Mesothelial cell of epicardium (in vitro differentiated cells): ENCODE results near the gene PTPRF. TPM values are rescaled to one million over a fixed set of nuclear protein-coding genes. Genes with fewer than 3 reads are reported as not detected.

ENCODE experiments used
- DNase-seq, 2 experiments: peaks; one replicate each; pipeline ENCODE4 v3.0.0; 2021; ENCODE audit warnings: low spot score in 2 of 2; ENCODE audit not compliant: unreplicated experiment in 2 of 2
- H3K27ac Mint-ChIP-seq: 2 replicates; pipeline ENCODE4 v1.8.0; 2021; ENCODE audit warnings: mixed read lengths
- H3K27me3 Mint-ChIP-seq: 2 replicates; pipeline ENCODE4 v1.8.0; 2021; ENCODE audit warnings: low read depth, mixed read lengths
- H3K36me3 Mint-ChIP-seq: 2 replicates; pipeline ENCODE4 v1.8.0; 2021; ENCODE audit warnings: mixed read lengths
- H3K4me1 Mint-ChIP-seq: 2 replicates; pipeline ENCODE4 v1.8.0; 2021; ENCODE audit warnings: mixed read lengths
- H3K4me3 Mint-ChIP-seq: 2 replicates; pipeline ENCODE4 v1.8.0; 2021; ENCODE audit warnings: mild to moderate bottlenecking, moderate library complexity, mixed read lengths
- H3K9me3 Mint-ChIP-seq: 2 replicates; pipeline ENCODE4 v1.8.0; 2021; ENCODE audit warnings: mixed read lengths
- total RNA-seq: library from RNA; stranded (reverse); gene quantifications from 3 replicates; pipeline ENCODE4 v1.2.1, GENCODE V29; 2021
- TF ChIP-seq, protein P1 (sequence below): fragments of 200-600 bp; sonication (generic); IDR thresholded peaks from one replicate; pipeline ENCODE4 v1.5.0; 2021; ENCODE audit warnings: antibody characterized with exemption; ENCODE audit not compliant: unreplicated experiment

Gene PTPRF
- total RNA-seq, 1 donor from 2014 or later: 464 TPM

DNA sequence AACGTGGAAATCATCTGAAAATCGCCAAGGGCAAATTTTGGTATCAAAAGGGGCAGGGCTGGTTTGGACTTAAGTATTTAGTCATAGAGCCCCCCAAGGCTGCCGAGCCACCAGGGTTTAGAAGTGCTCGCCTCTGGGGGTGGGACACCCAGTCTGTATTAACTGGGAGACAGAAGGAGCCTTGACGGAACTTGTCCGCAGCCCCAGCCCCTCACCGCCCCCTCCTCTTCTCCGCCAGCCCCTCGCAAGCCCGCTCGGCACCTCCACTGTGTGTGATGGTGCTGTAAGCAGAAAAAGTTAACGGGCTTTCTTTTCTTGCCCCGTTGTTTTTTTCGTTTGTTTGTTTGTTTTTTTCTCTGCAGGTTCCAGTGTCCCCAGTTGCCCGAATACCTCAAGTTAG is 81.7 kb downstream of the PTPRF start:
- Mint-ChIP-seq H3K4me1 (peaks cover 2% of the 10 kb centered on the region), H3K27ac (no peak overlapping the region), H3K4me3 (no peak overlapping the region), H3K27me3 (no peaks in the 10 kb centered on the region), H3K9me3 (no peaks in the 10 kb centered on the region), H3K36me3 (peaks cover 39% of the 10 kb centered on the region)
- TF ChIP-seq, protein P1, sequence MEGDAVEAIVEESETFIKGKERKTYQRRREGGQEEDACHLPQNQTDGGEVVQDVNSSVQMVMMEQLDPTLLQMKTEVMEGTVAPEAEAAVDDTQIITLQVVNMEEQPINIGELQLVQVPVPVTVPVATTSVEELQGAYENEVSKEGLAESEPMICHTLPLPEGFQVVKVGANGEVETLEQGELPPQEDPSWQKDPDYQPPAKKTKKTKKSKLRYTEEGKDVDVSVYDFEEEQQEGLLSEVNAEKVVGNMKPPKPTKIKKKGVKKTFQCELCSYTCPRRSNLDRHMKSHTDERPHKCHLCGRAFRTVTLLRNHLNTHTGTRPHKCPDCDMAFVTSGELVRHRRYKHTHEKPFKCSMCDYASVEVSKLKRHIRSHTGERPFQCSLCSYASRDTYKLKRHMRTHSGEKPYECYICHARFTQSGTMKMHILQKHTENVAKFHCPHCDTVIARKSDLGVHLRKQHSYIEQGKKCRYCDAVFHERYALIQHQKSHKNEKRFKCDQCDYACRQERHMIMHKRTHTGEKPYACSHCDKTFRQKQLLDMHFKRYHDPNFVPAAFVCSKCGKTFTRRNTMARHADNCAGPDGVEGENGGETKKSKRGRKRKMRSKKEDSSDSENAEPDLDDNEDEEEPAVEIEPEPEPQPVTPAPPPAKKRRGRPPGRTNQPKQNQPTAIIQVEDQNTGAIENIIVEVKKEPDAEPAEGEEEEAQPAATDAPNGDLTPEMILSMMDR: no peak
- DNase-seq: no peak

DNA sequence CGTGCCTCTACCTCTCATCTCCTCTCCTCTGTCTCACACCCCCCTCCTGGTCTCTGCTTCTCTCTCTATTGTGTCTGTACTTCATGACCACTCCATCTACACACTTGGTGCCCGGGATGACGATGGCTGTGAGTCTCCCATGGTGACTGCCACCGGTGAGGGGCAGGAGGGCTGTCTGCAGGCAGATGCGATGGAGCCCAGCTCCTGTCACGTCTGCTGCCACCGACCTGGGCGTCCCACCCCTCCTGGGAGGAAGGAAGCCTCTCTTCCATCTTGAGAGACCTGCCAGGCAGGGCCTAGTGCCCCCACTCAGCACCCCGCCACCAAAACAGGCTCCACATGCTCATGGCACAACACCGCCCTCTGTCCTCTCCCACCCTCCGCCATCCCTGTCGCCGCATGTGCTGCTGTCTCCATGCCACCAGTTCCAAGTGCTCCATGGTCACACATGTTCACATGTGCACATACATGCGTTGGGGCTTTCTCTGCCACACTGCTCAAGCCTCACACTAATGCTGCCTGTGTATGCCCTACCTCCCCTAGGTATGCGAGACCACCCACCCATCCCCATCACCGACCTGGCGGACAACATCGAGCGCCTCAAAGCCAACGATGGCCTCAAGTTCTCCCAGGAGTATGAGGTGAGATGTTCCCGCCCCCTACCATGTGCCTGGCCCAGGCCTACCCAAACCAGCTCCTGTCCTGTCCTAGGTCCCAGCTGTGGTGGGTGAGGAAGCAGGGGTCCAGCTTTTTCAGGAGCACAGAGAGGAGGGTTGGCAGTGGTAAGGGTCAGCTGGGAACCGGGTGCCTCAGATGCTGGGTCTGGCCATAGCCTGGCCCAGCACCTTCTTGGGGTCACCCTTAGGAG is 82.6 kb downstream of the PTPRF start:
- peaks cover 2% of the 10 kb centered on the region for H3K4me1 Mint-ChIP-seq
- H3K36me3 Mint-ChIP-seq: peaks cover 42% of the 10 kb centered on the region
- no peak for DNase-seq
- no peaks in the 10 kb centered on the region for H3K9me3 Mint-ChIP-seq
- H3K27ac Mint-ChIP-seq: no peak overlapping the region
- TF ChIP-seq, protein P1: no peak
- no peaks in the 10 kb centered on the region for H3K27me3 Mint-ChIP-seq
- H3K4me3 Mint-ChIP-seq: no peak overlapping the region

DNA sequence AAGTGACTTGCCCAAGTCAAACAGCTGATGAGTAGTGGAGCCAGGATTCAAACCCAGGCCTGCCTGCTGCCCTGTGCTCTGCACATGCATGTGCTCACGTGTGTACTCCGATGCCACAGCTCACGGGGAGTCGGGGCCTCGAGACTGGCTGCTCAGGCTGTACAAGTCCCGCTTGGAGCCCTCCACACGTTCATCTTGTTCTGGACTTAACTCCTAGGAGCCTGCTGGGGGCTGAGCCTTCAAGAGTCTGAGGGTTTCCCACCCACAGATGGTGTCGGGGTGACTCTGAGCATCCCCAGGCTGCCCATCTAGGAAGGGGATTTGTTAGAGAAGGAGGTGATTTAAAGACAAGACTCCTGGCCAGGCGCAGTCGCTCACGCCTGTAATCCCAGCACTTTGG is 83.5 kb downstream of the PTPRF start:
- Mint-ChIP-seq H3K4me1 (peaks cover 2% of the 10 kb centered on the region), H3K9me3 (no peaks in the 10 kb centered on the region), H3K27ac (no peak overlapping the region), H3K4me3 (no peak overlapping the region), H3K27me3 (no peaks in the 10 kb centered on the region), H3K36me3 (peaks cover 40% of the 10 kb centered on the region)
- no peak for DNase-seq
- TF ChIP-seq, protein P1: no peak

DNA sequence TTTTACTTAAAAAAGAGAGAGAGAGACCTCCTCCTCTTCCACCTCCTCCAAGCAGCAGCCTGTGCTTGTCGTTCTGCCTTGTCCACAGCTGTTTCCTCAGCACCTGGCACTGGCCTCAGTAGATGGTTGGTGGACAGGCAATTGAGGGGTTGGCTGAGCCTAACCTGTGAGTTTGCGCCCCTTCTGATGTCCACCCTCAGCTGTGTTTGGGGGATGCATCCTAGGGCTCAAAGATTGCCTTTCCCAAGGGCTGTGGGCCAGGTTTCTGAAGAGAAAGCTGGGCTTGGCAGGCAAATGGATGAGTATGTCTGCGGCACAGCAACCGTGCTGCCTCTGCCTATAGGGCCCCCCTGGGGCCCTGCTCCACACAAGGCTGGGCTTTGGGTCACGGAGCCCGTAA is 84.2 kb downstream of the PTPRF start:
- Mint-ChIP-seq H3K27me3 (no peaks in the 10 kb centered on the region), H3K4me3 (no peak overlapping the region), H3K27ac (no peak overlapping the region), H3K9me3 (no peaks in the 10 kb centered on the region), H3K36me3 (peaks cover 37% of the 10 kb centered on the region), H3K4me1 (peaks cover 2% of the 10 kb centered on the region)
- TF ChIP-seq, protein P1: no peak
- no peak for DNase-seq

DNA sequence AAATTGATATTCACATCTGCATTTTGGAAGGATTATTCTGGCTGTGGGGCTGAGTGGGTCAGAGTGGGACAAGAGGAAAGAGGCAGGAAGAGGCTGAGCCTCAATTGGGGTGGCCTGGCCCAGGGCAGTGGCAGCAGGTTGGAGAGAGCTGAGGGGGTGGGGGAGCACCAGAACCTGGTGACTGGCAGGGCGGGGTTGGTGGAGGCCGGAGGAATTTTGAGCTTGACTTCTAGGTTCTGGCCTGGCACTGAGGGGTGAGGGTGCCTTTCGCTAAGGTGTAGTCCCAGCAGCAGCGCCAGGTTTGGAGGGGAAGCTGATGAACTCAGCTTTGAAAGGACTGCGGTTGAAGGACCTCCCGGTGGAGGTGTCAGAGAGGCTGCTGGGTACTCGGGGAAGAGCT is 85.7 kb downstream of the PTPRF start:
- Mint-ChIP-seq H3K36me3 (peaks cover 30% of the 10 kb centered on the region), H3K9me3 (no peaks in the 10 kb centered on the region), H3K27me3 (no peaks in the 10 kb centered on the region), H3K4me3 (no peak overlapping the region), H3K4me1 (no peaks in the 10 kb centered on the region), H3K27ac (no peak overlapping the region)
- DNase-seq: no peak
- TF ChIP-seq, protein P1: no peak
